Upper lobe of left lung (tissue), 4 donors: ENCODE data around the gene TMEM154.

Experiments
- POLR2A ChIP-seq, 4 donors: fragments of 450-650 bp; IDR thresholded peaks; one replicate each; pipeline ENCODE4 v1.5.1; 2016 to 2017; ENCODE audit warnings: antibody characterized with exemption in 4 of 4, mild to moderate bottlenecking in 2 of 4
- POLR2AphosphoS5 ChIP-seq, 2 donors: sonication (generic); formaldehyde crosslinking; IDR thresholded peaks; one replicate each; pipeline ENCODE4 v1.5.1; 2017; ENCODE audit warnings: antibody characterized with exemption in 2 of 2
- TF ChIP-seq, protein P1 (sequence below), 6 experiments: fragments of 450-650 bp in 4 of 6; fragments of 200-600 bp in 2 of 6; sonication (generic) in 2 of 6; IDR thresholded peaks; one replicate each; pipeline ENCODE4 v1.5.1; 2016 to 2019; ENCODE audit warnings: antibody characterized with exemption in 6 of 6

DNA sequence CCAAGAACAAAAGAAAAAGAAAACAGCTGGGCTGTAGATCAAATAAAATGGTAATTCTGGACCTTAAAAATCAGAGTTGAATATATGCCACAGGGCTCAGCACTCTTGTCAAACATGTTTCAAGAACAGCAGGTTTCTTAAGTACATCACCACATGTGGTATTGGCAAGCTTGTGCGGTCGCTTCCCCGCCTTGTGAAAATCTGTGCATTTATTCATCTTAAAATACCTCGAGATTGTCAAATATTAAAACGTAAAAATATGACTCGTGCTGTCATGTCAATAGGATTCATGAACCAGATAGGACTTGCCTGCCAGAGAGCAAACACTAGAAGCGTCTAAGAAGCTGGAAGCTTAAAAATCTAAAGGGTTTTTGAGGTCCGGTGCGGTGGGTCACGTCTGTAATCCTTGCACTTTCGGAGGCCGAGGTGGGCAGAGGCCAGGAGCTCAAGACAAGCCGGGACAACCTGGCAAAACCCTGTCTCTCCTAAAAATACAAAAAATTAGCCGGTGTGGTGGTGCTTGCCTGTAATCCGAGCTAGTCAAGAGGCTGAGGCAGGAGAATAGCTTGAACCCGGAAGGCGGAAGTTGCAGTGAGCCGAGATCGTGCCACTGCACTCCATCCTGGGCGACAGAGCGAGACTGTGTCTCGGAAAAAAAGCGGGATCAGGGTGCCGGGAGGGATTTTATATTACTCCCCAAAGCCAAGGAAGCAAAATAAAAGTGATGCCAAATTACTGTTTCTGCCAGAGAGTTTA is 40.2 kb upstream of the TMEM154 start:
- TF ChIP-seq POLR2A (IDR thresholded peaks at IDR 0.05), result no peak
- no peak for TF ChIP-seq POLR2AphosphoS5 (IDR thresholded peaks at IDR 0.05)
- TF ChIP-seq, protein P1, sequence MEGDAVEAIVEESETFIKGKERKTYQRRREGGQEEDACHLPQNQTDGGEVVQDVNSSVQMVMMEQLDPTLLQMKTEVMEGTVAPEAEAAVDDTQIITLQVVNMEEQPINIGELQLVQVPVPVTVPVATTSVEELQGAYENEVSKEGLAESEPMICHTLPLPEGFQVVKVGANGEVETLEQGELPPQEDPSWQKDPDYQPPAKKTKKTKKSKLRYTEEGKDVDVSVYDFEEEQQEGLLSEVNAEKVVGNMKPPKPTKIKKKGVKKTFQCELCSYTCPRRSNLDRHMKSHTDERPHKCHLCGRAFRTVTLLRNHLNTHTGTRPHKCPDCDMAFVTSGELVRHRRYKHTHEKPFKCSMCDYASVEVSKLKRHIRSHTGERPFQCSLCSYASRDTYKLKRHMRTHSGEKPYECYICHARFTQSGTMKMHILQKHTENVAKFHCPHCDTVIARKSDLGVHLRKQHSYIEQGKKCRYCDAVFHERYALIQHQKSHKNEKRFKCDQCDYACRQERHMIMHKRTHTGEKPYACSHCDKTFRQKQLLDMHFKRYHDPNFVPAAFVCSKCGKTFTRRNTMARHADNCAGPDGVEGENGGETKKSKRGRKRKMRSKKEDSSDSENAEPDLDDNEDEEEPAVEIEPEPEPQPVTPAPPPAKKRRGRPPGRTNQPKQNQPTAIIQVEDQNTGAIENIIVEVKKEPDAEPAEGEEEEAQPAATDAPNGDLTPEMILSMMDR (IDR thresholded peaks at IDR 0.05), result no peak
